ENCODE measurements around the gene RBM25. TPM values are rescaled to one million over a fixed set of nuclear protein-coding genes. Genes with fewer than 3 reads are reported as not detected.
"Not testable (repeated sequence)": the region's sequence is repeated elsewhere in the genome, so short reads cannot be mapped to it uniquely, and the experiment has no call there.

RBM25 gene
- total RNA-seq, 2 experiments from 2014 or later: 95.6 to 115 TPM

- ATAC-seq (no peak), DNase-seq (no peak)
- Mint-ChIP-seq H3K27me3 (no peaks in the 10 kb centered on the region), H3K4me1 (no peaks in the 10 kb centered on the region), H3K9me3 (ENCODE audit: low read depth) (no peaks in the 10 kb centered on the region), H3K4me3 (no peak overlapping the region), H3K27ac (no peak overlapping the region), H3K36me3 (ENCODE audit: low read depth) (peaks cover 25% of the 10 kb centered on the region)
- CTCF ChIA-PET: no interaction called here
- POLR2A ChIA-PET: interaction anchor here (0.6 kb wide), 1 partner anchor 46 kb away, joined by 4 read pairs; no protein-coding TSS in a partner anchor
- intact Hi-C loops (cut with DNase I, micrococcal nuclease): no loop called here
Measured at GRCh38 chr14:73168691-73169090, 110.4 kb downstream of the RBM25 start.

- H3K27me3 Mint-ChIP-seq, H3K4me3 Mint-ChIP-seq: not testable (repeated sequence)
Measured at GRCh38 chr14:73169855-73170254, 111.5 kb downstream of the RBM25 start.

GRCh38 chr14:73170686-73171085 is 112.4 kb downstream of the RBM25 start:
- Mint-ChIP-seq H3K4me3 (no peak overlapping the region), H3K36me3 (ENCODE audit: low read depth) (peaks cover 29% of the 10 kb centered on the region), H3K9me3 (ENCODE audit: low read depth) (no peaks in the 10 kb centered on the region), H3K4me1 (no peaks in the 10 kb centered on the region), H3K27me3 (no peaks in the 10 kb centered on the region), H3K27ac (no peak overlapping the region)
- intact Hi-C loops (cut with DNase I, micrococcal nuclease): loop anchor here in 1 of 2 experiments (5.0 kb wide), 1 partner anchor 462 kb away; no protein-coding TSS in a partner anchor
- CTCF ChIA-PET: interaction anchor here (0.6 to 1.4 kb wide), 3 partner anchors 155 to 301 kb away, joined by 3 read pairs; no protein-coding TSS in a partner anchor
- DNase-seq (no peak), ATAC-seq (no peak)
- POLR2A ChIA-PET: no interaction called here

More at GRCh38 chr14:73169855-73170254, 111.5 kb downstream of the RBM25 start:
- H3K36me3 Mint-ChIP-seq (ENCODE audit: low read depth): peaks cover 27% of the 10 kb centered on the region
- POLR2A ChIA-PET; DNase-seq; ATAC-seq; H3K27ac Mint-ChIP-seq; H3K9me3 Mint-ChIP-seq (ENCODE audit: low read depth); H3K4me1 Mint-ChIP-seq: not testable (repeated sequence)
- CTCF ChIA-PET: interaction anchor here (0.6 to 1.4 kb wide), 3 partner anchors 98 to 463 kb away, joined by 3 read pairs; no protein-coding TSS in a partner anchor
- intact Hi-C loops (cut with DNase I, micrococcal nuclease): loop anchor here in 1 of 2 experiments (5.0 kb wide), 1 partner anchor 462 kb away; no protein-coding TSS in a partner anchor

- CTCF ChIA-PET: interaction anchor here (0.8 to 2.1 kb wide), 12 partner anchors 10 to 323 kb away, joined by 3 to 11 read pairs (median 4); no protein-coding TSS in a partner anchor
- H3K36me3 Mint-ChIP-seq (ENCODE audit: low read depth): peaks cover 45% of the 10 kb centered on the region
- POLR2A ChIA-PET: no interaction called here
- no peak for DNase-seq
- ATAC-seq: no peak
- no peaks in the 10 kb centered on the region for H3K9me3 Mint-ChIP-seq (ENCODE audit: low read depth)
- intact Hi-C loops (cut with DNase I, micrococcal nuclease): loop anchor here in 1 of 2 experiments (2.0 to 5.0 kb wide), 2 partner anchors 122 to 460 kb away; no protein-coding TSS in a partner anchor
- H3K27me3 Mint-ChIP-seq: no peaks in the 10 kb centered on the region
- H3K4me3 Mint-ChIP-seq: no peak overlapping the region
- H3K4me1 Mint-ChIP-seq: no peaks in the 10 kb centered on the region
- H3K27ac Mint-ChIP-seq: no peak overlapping the region
Measured at GRCh38 chr14:73172500-73172899, 114.2 kb downstream of the RBM25 start.

GRCh38 chr14:73173092-73173735 is 114.9 kb downstream of the RBM25 start:
- intact Hi-C loops (cut with DNase I, micrococcal nuclease): loop anchor here (1.0 to 5.0 kb wide), 3 partner anchors 122 to 459 kb away; no protein-coding TSS in a partner anchor
- Mint-ChIP-seq H3K36me3 (ENCODE audit: low read depth) (peaks cover 47% of the 10 kb centered on the region), H3K4me1 (no peaks in the 10 kb centered on the region), H3K27ac (no peak overlapping the region), H3K4me3 (no peak overlapping the region), H3K9me3 (ENCODE audit: low read depth) (no peaks in the 10 kb centered on the region), H3K27me3 (no peaks in the 10 kb centered on the region)
- no peak for ATAC-seq
- POLR2A ChIA-PET: no interaction called here
- CTCF ChIA-PET: interaction anchor here (0.6 to 2.1 kb wide), 15 partner anchors 10 to 323 kb away, joined by 3 to 11 read pairs (median 4); no protein-coding TSS in a partner anchor
- DNase-seq: peak; percentile 7

Other genes starting within 250 kb of the RBM25 start
- under 1 TPM; 0.25 to 0.39 TPM for gene DPF3, start 164.4 kb upstream of the RBM25 start, total RNA-seq
- gene DCAF4, start 132.1 kb upstream of the RBM25 start, total RNA-seq: 10 to 100 TPM; 16.0 to 21.7 TPM
- gene ZFYVE1, start 31.4 kb upstream of the RBM25 start, total RNA-seq: 1 to 10 TPM; 8.3 to 9.4 TPM
- gene PSEN1, start 78.0 kb downstream of the RBM25 start, total RNA-seq: 10 to 100 TPM; 31.2 to 31.6 TPM
- under 1 TPM; 0.21 to 0.30 TPM for gene PAPLN, start 179.0 kb downstream of the RBM25 start, total RNA-seq